Right lobe of liver (tissue), 6 donors: Measurements from ENCODE around the gene ALPK3. TPM values are rescaled to one million over a fixed set of nuclear protein-coding genes. Genes with fewer than 3 reads are reported as not detected.

Experiments
- ATAC-seq, 4 donors: fragments of 200-7000 bp; cut with Tn5 transposase; one replicate each; pipeline ENCODE4 v1.9.1; 2020; ENCODE audit warnings: mild to moderate bottlenecking in 4 of 4, moderate library complexity in 4 of 4
- DNase-seq, 3 donors: peaks; one replicate each; pipeline ENCODE4 v3.0.0-alpha.2; 2020
- H3K27ac ChIP-seq, 3 donors: fragments of 200-600 bp; one replicate each; pipeline ENCODE4 v1.8.0; 2022
- H3K27me3 ChIP-seq, 2 donors: fragments of 200-600 bp; one replicate each; pipeline ENCODE4 v1.8.0; 2022
- H3K36me3 ChIP-seq, 4 donors: fragments of 200-600 bp; sonication (generic) in 1 of 4; one replicate each; pipeline versions ENCODE4 v1.5.1 to v1.8.0; 2017 to 2022; ENCODE audit warnings: control low read depth in 1 of 4
- H3K4me1 ChIP-seq, 4 donors: fragments of 200-600 bp; sonication (generic) in 1 of 4; one replicate each; pipeline versions ENCODE4 v1.5.1 to v1.8.0; 2017 to 2022; ENCODE audit warnings: control low read depth in 1 of 4
- H3K4me3 ChIP-seq, 3 donors: fragments of 200-600 bp; one replicate each; pipeline ENCODE4 v1.8.0; 2022
- H3K9me3 ChIP-seq, 4 donors: fragments of 200-600 bp; sonication (generic) in 1 of 4; one replicate each; pipeline versions ENCODE4 v1.5.1 to v1.8.0; 2017 to 2022; ENCODE audit warnings: control low read depth in 1 of 4
- CTCF ChIP-seq, 4 donors: fragments of 200-600 bp in 3 of 4; fragments of 450-650 bp in 1 of 4; IDR thresholded peaks; one replicate each; pipeline versions ENCODE4 v1.5.1 to v1.8.0; 2016 to 2022; ENCODE audit warnings: antibody characterized with exemption in 4 of 4, mild to moderate bottlenecking in 2 of 4
- POLR2A ChIP-seq: fragments of 450-650 bp; IDR thresholded peaks from one replicate; pipeline ENCODE4 v1.6.1; 2017; ENCODE audit warnings: antibody characterized with exemption, mild to moderate bottlenecking
- WGBS: methylation state at CpG from one replicate; pipeline ENCODE4 v1.1.6; 2018; ENCODE audit warnings: low coverage, low lambda C conversion rate; ENCODE audit not compliant: insufficient coverage; ENCODE audit errors: missing lambda C conversion rate; 5-methylcytosine and 5-hydroxymethylcytosine counted together
- intact Hi-C, 2 donors: fragments of 100-400 bp; cut with DNase I; formaldehyde crosslinking; loops; one replicate each; pipeline versions ENCODE4 v1.11.2 to v1.14.1; 2022
- total RNA-seq, 6 experiments: library from RNA; depleted of rRNA in 2 of 6; stranded (reverse); fragments of >200 nt in 2 of 6; fragmentation: NEBNext Ultra II Directional in 3 of 6; extraction: Animal tissue kit (Norgen Biotek cat#: 25700) in 3 of 6; gene quantifications; one replicate each; pipeline versions ENCODE4 v1.1.0 to v1.2.4, GENCODE V29; 2016 to 2023
- donor health status: DM: no; HTN: yes; CAD: no.
- donor health status: DM: no; HTN: no; CAD: no.
- donor health status: DM: no; HTN: no; CAD: no.
- donor health status: DM: no; HTN: yes; CAD: no.
- donor health status: DM: no; HTN: yes; CAD: no.

ALPK3 gene
- total RNA-seq, 6 experiments from 2014 or later, result 1.3 to 12.5 (median 5.5) TPM

DNA sequence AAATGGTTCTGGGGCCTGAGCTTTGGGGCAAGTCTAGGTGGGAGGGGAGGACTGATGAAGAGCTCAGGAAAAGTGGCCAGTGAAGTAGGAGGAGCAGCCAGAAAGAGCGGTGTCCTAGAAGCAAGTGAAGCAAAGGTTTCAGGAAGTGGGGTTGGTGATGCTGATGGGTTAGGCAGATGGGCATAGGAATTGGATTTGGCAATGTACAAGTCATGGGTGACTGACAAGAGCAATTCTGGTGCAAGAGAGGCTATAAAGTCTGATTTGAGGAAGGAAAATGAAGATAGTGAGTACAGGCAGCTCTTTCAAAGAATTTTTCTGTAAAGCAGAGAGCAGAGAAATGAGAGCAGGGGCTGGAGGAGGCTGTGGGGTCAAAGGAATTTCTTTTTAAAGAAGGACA lies 19.7 kb downstream of the ALPK3 start:
- no peak for TF ChIP-seq CTCF (IDR thresholded peaks at IDR 0.05)
- Histone ChIP-seq H3K27ac (no peak overlapping the region), H3K4me1 (peaks cover 0 to 41% (median 11%) of the 10 kb centered on the region in 4 donors), H3K9me3 (no peaks in the 10 kb centered on the region), H3K4me3 (no peak overlapping the region), H3K36me3 (no peaks in the 10 kb centered on the region), H3K27me3 (no peaks in the 10 kb centered on the region)
- no peak for DNase-seq
- 91% methylated on average over 1 of the region's 1 CpG for WGBS
- ATAC-seq, result no peak
- intact Hi-C loops, result no loop called here

GRCh38 chr15:84839714-84840113 lies 22.6 kb downstream of the ALPK3 start:
- 95% methylated on average over 15 of the region's 23 CpGs for WGBS
- intact Hi-C loops, result no loop called here
- Histone ChIP-seq H3K36me3 (no peaks in the 10 kb centered on the region), H3K4me1 (peaks cover 0 to 40% (median 17%) of the 10 kb centered on the region in 4 donors), H3K9me3 (no peaks in the 10 kb centered on the region), H3K27me3 (no peaks in the 10 kb centered on the region), H3K27ac (peak overlapping the region; percentile 98 to 100 (median 98)), H3K4me3 (no peak overlapping the region)
- TF ChIP-seq POLR2A (no peak), CTCF (IDR thresholded peaks at IDR 0.05) (no peak)
- no peak for ATAC-seq
- no peak for DNase-seq

GRCh38 chr15:84840255-84840654 lies 23.1 kb downstream of the ALPK3 start:
- Histone ChIP-seq H3K36me3 (no peaks in the 10 kb centered on the region), H3K4me3 (no peak overlapping the region), H3K27me3 (no peaks in the 10 kb centered on the region), H3K4me1 (peaks cover 0 to 44% (median 18%) of the 10 kb centered on the region in 4 donors), H3K27ac (peak overlapping the region; percentile 98 to 100 (median 98)), H3K9me3 (no peaks in the 10 kb centered on the region)
- no peak for TF ChIP-seq POLR2A
- no peak for TF ChIP-seq CTCF (IDR thresholded peaks at IDR 0.05)
- DNase-seq (no peak), ATAC-seq (peak in 3 of 4 donors; percentile 1 to 10 (median 2))
- intact Hi-C loops, result no loop called here
- WGBS, result 100% methylated on average over 2 of the region's 10 CpGs

DNA sequence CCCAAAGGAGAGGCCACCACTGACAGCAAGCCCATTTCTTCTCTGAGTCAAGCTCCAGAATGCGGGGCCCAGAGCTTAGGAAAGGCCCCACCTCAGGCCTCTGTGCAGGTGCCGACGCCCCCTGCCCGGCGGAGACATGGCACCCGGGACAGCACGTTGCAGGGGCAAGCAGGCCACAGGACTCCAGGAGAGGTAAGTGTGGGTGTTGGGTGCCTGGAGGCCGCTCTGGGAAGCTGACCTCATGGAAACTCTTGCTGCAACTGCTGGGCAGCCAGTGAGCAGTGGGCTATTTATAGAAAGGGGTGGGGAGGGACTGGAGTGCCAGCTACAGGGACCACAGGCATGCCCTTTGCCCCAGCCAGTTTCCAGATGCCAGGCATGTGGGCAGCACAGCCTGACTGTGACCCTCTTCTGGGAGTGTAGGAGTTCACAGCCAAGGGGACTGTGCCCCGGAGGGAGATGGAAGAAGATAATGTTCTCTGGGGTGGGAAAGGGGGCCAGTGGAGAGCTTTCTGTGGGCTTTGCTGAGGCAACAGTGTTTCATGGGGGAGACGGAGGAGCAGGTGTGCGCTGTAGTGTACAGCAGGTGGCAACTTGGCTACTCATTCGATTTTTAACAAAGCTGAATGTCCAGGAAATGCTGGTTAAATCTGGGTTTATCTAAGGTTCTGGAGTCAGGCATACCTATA lies 23.7 kb downstream of the ALPK3 start:
- Histone ChIP-seq H3K36me3 (no peaks in the 10 kb centered on the region), H3K9me3 (no peaks in the 10 kb centered on the region), H3K4me3 (peak overlapping the region in 1 of 3 donors; percentile 9), H3K27ac (peak overlapping the region; percentile 98 to 100 (median 98)), H3K27me3 (no peaks in the 10 kb centered on the region), H3K4me1 (peaks cover 0 to 49% (median 19%) of the 10 kb centered on the region in 4 donors)
- peak; percentile 88 to 97 (median 95) for DNase-seq
- WGBS, result 10% methylated on average over 4 of the region's 12 CpGs
- intact Hi-C loops, result no loop called here
- peak; percentile 80 to 91 (median 85) for ATAC-seq
- TF ChIP-seq POLR2A (peak; percentile 84), CTCF (IDR thresholded peaks at IDR 0.05) (no peak)
